HCT116 (cell line): Measurements from ENCODE around the gene CLASP1.

Experiments
- EZH2 ChIP-seq: fragments of 200-600 bp; sonication (generic); IDR thresholded peaks from 2 replicates; pipeline ENCODE4 v1.6.1; 2017; ENCODE audit warnings: antibody characterized with exemption, mixed run types
- EZH2phosphoT487 ChIP-seq: fragments of 200-600 bp; IDR thresholded peaks from 2 replicates; pipeline ENCODE4 v1.6.1; 2018; ENCODE audit warnings: antibody characterized with exemption, borderline replicate concordance
- FOSL1 ChIP-seq: IDR thresholded peaks from 2 replicates; pipeline ENCODE4 v1.6.1; 2012; ENCODE audit warnings: low read depth
- JUND ChIP-seq: IDR thresholded peaks from 2 replicates; pipeline ENCODE4 v1.6.1; 2012
- POLR2A ChIP-seq: IDR thresholded peaks from 2 replicates; pipeline ENCODE4 v1.7.0; 2011; ENCODE audit warnings: borderline replicate concordance; ENCODE audit not compliant: insufficient read depth, insufficient read length; ENCODE audit errors: extremely low read depth
- POLR2AphosphoS5 ChIP-seq: IDR thresholded peaks from 2 replicates; pipeline ENCODE4 v1.6.1; 2011; ENCODE audit warnings: mild to moderate bottlenecking, low read depth, low read length, moderate library complexity
- RAD21 ChIP-seq: IDR thresholded peaks from 2 replicates; pipeline ENCODE4 v1.6.1; 2012; ENCODE audit warnings: low read depth, mild to moderate bottlenecking
- SIN3A ChIP-seq: IDR thresholded peaks from 2 replicates; pipeline ENCODE4 v1.6.1; 2012; ENCODE audit warnings: low read depth
- SP1 ChIP-seq: IDR thresholded peaks from 2 replicates; pipeline ENCODE4 v1.6.1; 2012; ENCODE audit warnings: low read depth
- YY1 ChIP-seq: IDR thresholded peaks from 2 replicates; pipeline ENCODE4 v1.6.1; 2011; ENCODE audit warnings: low read length, low read depth, moderate library complexity, mild to moderate bottlenecking; ENCODE audit not compliant: insufficient replicate concordance; ENCODE audit errors: extremely low read depth
- ZNF274 ChIP-seq: fragments of 200-500 bp; sonication (Bioruptor generic); IDR thresholded peaks from 2 replicates; pipeline ENCODE4 v1.6.1; 2014; ENCODE audit warnings: mild to moderate bottlenecking, low read depth, low read length, inconsistent platforms
- TF ChIP-seq, protein P1 (sequence below), 3 experiments: fragments of 200-600 bp in 1 of 3; sonication (generic) in 1 of 3; IDR thresholded peaks in 2 of 3; conservative IDR thresholded peaks in 1 of 3; 2 replicates each; pipeline ENCODE4 v1.5.1; 2012 to 2017; ENCODE audit warnings: low read depth in 2 of 3, low read length in 2 of 3, antibody characterized with exemption in 1 of 3, borderline replicate concordance in 1 of 3, control low read depth in 1 of 3, mild to moderate bottlenecking in 1 of 3, mixed read lengths in 1 of 3, mixed run types in 1 of 3, moderate library complexity in 1 of 3; ENCODE audit not compliant: insufficient read depth in 1 of 3
- TF ChIP-seq, protein P2 (sequence below): IDR thresholded peaks from 2 replicates; pipeline ENCODE4 v1.6.1; 2012; ENCODE audit warnings: low read depth
- TF ChIP-seq, protein P3 (sequence below): IDR thresholded peaks from 2 replicates; pipeline ENCODE4 v1.6.1; 2012

DNA sequence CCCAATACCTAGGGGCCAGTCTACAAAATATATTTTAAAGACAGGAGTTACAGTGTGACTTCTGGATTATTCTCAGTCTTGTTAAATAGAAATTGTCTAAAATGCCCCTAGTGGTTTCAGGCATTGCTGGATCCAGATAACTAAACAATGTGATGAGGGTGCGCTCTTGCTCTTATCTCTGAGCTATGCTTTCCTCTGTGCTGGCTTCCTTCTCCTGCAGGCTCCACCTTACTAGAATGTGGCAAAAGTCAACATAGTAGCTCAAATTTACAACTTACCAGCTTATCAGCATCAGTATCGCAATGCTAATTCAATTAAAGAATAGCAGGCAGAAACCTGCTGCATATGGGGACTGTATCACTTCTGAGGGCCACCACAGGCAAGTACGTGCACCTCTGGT, 179.9 kb downstream of the CLASP1 start:
- TF ChIP-seq POLR2A (no peak), EZH2phosphoT487 (no peak), YY1 (no peak), RAD21 (no peak), EZH2 (no peak), ZNF274 (no peak), POLR2AphosphoS5 (no peak), SIN3A (no peak), FOSL1 (no peak), SP1 (no peak), JUND (no peak)
- TF ChIP-seq, protein P1, sequence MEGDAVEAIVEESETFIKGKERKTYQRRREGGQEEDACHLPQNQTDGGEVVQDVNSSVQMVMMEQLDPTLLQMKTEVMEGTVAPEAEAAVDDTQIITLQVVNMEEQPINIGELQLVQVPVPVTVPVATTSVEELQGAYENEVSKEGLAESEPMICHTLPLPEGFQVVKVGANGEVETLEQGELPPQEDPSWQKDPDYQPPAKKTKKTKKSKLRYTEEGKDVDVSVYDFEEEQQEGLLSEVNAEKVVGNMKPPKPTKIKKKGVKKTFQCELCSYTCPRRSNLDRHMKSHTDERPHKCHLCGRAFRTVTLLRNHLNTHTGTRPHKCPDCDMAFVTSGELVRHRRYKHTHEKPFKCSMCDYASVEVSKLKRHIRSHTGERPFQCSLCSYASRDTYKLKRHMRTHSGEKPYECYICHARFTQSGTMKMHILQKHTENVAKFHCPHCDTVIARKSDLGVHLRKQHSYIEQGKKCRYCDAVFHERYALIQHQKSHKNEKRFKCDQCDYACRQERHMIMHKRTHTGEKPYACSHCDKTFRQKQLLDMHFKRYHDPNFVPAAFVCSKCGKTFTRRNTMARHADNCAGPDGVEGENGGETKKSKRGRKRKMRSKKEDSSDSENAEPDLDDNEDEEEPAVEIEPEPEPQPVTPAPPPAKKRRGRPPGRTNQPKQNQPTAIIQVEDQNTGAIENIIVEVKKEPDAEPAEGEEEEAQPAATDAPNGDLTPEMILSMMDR (IDR thresholded peaks at IDR 0.05 in 2 of 3, conservative IDR thresholded peaks at IDR 0.05 in 1 of 3; ENCODE audit: borderline replicate concordance in 1 of 3, insufficient read depth in 1 of 3, low read depth in 2 of 3, low read length in 2 of 3) = no peak
- TF ChIP-seq, protein P2, sequence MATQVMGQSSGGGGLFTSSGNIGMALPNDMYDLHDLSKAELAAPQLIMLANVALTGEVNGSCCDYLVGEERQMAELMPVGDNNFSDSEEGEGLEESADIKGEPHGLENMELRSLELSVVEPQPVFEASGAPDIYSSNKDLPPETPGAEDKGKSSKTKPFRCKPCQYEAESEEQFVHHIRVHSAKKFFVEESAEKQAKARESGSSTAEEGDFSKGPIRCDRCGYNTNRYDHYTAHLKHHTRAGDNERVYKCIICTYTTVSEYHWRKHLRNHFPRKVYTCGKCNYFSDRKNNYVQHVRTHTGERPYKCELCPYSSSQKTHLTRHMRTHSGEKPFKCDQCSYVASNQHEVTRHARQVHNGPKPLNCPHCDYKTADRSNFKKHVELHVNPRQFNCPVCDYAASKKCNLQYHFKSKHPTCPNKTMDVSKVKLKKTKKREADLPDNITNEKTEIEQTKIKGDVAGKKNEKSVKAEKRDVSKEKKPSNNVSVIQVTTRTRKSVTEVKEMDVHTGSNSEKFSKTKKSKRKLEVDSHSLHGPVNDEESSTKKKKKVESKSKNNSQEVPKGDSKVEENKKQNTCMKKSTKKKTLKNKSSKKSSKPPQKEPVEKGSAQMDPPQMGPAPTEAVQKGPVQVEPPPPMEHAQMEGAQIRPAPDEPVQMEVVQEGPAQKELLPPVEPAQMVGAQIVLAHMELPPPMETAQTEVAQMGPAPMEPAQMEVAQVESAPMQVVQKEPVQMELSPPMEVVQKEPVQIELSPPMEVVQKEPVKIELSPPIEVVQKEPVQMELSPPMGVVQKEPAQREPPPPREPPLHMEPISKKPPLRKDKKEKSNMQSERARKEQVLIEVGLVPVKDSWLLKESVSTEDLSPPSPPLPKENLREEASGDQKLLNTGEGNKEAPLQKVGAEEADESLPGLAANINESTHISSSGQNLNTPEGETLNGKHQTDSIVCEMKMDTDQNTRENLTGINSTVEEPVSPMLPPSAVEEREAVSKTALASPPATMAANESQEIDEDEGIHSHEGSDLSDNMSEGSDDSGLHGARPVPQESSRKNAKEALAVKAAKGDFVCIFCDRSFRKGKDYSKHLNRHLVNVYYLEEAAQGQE = no peak
- TF ChIP-seq, protein P3, sequence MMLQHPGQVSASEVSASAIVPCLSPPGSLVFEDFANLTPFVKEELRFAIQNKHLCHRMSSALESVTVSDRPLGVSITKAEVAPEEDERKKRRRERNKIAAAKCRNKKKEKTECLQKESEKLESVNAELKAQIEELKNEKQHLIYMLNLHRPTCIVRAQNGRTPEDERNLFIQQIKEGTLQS = no peak
